ENCODE measurements around the gene SCN8A.

Gene SCN8A

DNA sequence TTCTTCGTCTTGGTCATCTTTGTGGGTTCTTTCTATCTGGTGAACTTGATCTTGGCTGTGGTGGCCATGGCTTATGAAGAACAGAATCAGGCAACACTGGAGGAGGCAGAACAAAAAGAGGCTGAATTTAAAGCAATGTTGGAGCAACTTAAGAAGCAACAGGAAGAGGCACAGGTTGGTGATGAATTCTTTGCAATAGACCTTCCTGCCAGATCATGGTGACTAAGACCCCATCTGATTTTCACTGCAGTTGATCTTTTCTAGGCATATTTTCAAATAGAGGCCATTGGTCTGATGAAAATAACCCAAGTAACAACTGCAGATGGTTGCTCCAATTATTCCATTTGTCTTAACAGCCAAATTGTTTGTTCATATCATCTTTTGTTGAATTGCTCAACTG, 114.4 kb downstream of the SCN8A start:
- TF ChIP-seq, protein P1, sequence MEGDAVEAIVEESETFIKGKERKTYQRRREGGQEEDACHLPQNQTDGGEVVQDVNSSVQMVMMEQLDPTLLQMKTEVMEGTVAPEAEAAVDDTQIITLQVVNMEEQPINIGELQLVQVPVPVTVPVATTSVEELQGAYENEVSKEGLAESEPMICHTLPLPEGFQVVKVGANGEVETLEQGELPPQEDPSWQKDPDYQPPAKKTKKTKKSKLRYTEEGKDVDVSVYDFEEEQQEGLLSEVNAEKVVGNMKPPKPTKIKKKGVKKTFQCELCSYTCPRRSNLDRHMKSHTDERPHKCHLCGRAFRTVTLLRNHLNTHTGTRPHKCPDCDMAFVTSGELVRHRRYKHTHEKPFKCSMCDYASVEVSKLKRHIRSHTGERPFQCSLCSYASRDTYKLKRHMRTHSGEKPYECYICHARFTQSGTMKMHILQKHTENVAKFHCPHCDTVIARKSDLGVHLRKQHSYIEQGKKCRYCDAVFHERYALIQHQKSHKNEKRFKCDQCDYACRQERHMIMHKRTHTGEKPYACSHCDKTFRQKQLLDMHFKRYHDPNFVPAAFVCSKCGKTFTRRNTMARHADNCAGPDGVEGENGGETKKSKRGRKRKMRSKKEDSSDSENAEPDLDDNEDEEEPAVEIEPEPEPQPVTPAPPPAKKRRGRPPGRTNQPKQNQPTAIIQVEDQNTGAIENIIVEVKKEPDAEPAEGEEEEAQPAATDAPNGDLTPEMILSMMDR (IDR thresholded peaks at IDR 0.05; ENCODE audit: borderline replicate concordance, insufficient read depth, low read depth, low read length): no peak
- no peak overlapping the region for H3K4me3 ChIP-seq (ENCODE audit: low read depth, low read length)

DNA sequence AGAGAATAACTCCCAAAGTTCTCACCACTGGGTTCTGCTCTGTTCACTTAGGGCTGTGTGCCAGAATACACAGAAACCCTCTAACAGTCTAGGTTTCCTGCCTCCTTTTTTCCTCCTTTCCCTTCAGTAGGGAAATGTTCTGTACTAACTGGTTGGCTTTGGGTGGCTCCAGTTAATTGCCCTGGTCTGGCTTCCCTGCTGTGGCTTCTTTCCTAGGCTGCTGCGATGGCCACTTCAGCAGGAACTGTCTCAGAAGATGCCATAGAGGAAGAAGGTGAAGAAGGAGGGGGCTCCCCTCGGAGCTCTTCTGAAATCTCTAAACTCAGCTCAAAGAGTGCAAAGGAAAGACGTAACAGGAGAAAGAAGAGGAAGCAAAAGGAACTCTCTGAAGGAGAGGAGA, 115.2 kb downstream of the SCN8A start:
- TF ChIP-seq, protein P1 (IDR thresholded peaks at IDR 0.05; ENCODE audit: borderline replicate concordance, insufficient read depth, low read depth, low read length): no peak
- H3K4me3 ChIP-seq (ENCODE audit: low read depth, low read length): no peak overlapping the region

DNA sequence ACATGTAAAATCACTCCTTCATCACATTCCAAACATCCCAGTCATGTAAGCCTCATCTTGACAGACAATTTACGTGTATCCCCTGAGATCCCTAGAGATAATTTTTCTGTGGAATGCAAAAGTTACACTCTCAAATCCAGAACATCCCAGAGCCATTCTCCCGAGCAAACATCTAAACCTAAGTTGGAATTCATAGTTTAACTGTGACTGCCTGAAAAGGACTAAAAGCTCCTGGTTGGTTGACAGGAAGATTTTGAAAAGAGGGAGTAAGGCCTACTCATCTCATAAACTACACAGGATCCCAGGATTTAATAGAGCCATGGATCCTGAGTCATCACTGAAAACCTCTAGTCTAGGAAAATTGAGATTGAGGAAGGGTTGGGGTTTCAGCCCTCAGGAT, 123.6 kb downstream of the SCN8A start:
- H3K4me3 ChIP-seq (ENCODE audit: low read depth, low read length): no peak overlapping the region
- TF ChIP-seq, protein P1 (IDR thresholded peaks at IDR 0.05; ENCODE audit: borderline replicate concordance, insufficient read depth, low read depth, low read length): no peak

DNA sequence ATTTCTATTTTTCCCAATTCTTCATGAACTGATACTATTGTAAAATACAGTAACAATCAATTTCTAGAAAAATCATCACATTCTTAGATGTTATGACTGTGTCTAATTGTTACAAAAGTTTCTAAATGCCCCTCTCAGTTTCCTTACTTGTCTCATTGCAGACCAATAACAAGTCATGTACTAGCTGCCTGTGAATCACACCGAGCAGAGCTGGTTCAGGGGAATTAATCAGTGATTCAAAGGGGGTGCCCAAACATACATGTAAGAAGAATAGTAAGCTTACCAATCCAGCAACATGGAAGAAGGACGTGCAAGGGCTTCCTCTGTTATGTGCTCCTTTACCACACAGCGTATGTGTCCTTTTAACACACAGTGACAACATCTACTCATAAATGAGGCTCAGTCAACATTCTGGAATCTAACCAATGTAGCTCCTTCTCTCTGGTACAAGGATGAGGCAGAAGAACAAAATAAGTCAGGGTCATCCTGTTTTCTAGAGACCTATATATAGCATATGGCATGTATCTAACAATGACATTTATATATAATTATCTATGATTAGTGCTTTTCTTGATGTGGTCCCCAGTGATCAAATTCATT, 126.4 kb downstream of the SCN8A start:
- TF ChIP-seq, protein P1 (IDR thresholded peaks at IDR 0.05; ENCODE audit: borderline replicate concordance, insufficient read depth, low read depth, low read length): no peak
- H3K4me3 ChIP-seq (ENCODE audit: low read depth, low read length): no peak overlapping the region

DNA sequence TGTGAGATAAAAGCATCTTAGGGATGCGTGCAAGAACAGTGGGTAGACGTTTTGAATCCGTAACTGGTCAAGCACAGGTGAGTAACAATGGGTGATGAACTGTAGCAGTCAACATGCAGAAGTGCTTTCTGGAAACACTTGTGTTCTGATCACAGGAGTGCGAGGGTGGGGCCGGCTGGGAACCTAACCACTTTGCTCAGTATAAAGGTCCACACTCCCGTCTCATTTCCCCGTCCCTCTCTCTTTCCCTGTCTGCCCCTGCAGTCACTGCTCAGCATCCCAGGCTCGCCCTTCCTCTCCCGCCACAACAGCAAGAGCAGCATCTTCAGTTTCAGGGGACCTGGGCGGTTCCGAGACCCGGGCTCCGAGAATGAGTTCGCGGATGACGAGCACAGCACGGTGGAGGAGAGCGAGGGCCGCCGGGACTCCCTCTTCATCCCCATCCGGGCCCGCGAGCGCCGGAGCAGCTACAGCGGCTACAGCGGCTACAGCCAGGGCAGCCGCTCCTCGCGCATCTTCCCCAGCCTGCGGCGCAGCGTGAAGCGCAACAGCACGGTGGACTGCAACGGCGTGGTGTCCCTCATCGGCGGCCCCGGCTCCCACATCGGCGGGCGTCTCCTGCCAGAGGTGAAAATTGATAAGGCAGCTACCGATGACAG, 130.4 kb downstream of the SCN8A start:
- no peak overlapping the region for H3K4me3 ChIP-seq (ENCODE audit: low read depth, low read length)

DNA sequence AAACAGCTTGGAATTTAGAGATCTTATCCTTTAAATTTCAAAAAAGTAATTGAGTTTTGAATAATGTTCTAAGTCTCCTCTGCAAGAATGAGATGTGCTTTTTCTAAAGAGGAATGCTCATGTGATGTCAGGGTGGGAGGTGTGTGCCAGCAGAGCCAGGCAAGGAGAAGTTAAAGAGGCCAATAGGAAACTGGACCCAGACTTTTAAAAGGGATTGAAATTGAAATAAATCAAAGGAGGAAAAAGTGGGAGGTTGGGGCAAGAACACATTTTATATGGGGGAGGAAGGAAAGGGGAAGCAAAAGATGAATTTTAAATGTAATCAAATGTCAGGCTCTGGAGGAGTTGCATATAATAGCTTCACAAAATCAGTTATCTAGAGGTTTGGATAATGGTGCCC, 131.4 kb downstream of the SCN8A start:
- TF ChIP-seq, protein P1 (IDR thresholded peaks at IDR 0.05; ENCODE audit: borderline replicate concordance, insufficient read depth, low read depth, low read length): no peak
- H3K4me3 ChIP-seq (ENCODE audit: low read depth, low read length): no peak overlapping the region

More for the DNA sequence above, 130.4 kb downstream of the SCN8A start:
- TF ChIP-seq, protein P1 (IDR thresholded peaks at IDR 0.05; ENCODE audit: borderline replicate concordance, insufficient read depth, low read depth, low read length): no peak

DNA sequence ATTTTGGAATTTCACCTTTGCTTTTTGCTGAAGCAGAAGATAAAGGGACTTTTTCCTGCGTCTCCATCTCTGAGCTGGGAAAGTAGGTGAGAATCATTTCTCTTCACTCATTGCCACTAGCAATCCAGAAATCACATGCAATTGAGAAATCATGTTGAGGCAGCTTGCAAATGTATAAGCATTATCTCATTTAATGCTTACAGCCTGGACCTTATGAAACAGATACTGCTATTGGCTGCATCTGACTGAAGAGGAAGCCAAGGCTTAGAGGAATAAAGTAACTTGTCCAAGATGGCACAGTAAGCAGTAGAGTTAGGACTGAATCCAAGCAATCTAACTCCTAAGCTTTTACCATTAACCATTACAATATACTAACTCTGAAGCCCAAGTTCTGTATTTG, 135.1 kb downstream of the SCN8A start:
- TF ChIP-seq, protein P1 (IDR thresholded peaks at IDR 0.05; ENCODE audit: borderline replicate concordance, insufficient read depth, low read depth, low read length): no peak
- no peak overlapping the region for H3K4me3 ChIP-seq (ENCODE audit: low read depth, low read length)
